Measurements from ENCODE around the gene CTXN3. TPM values are rescaled to one million over a fixed set of nuclear protein-coding genes. Genes with fewer than 3 reads are reported as not detected.

The CTXN3 gene
- total RNA-seq, 1 donor from 2014 or later = not detected

- H3K4me3 ChIP-seq = no peak overlapping the region
- H3K27me3 ChIP-seq = no peaks in the 10 kb centered on the region
- H3K9ac ChIP-seq = no peak overlapping the region
- H3K4me2 ChIP-seq = no peak overlapping the region
- Mint-ChIP-seq H3K36me3 (no peaks in the 10 kb centered on the region), H3K27ac (no peak overlapping the region), H3K4me1 (peaks cover 11% of the 10 kb centered on the region), H3K4me3 (no peak overlapping the region), H3K9me3 (no peaks in the 10 kb centered on the region), H3K27me3 (ENCODE audit: insufficient read depth, low read depth) (no peaks in the 10 kb centered on the region)
- no peak overlapping the region for H2AFZ ChIP-seq (replicated peaks)
- no peak for TF ChIP-seq CTCF (IDR thresholded peaks at IDR 0.05)
- no peak for TF ChIP-seq EZH2phosphoT487 (IDR thresholded peaks at IDR 0.05)
- TF ChIP-seq EZH2 (IDR thresholded peaks at IDR 0.05) = no peak
- H3K79me2 ChIP-seq (ENCODE audit: low read depth) = no peaks in the 10 kb centered on the region
- peaks cover 12% of the 10 kb centered on the region for H3K4me1 ChIP-seq
- peaks cover 14% of the 10 kb centered on the region for H3F3A ChIP-seq (ENCODE audit: low read depth)
- H4K20me1 ChIP-seq (ENCODE audit: low read depth) = no peaks in the 10 kb centered on the region
- no peak for DNase-seq (ENCODE audit: low spot score)
- no peaks in the 10 kb centered on the region for H3K36me3 ChIP-seq
- no peak overlapping the region for H3K27ac ChIP-seq
- no peaks in the 10 kb centered on the region for H3K9me3 ChIP-seq (ENCODE audit: low read depth)
Measured at GRCh38 chr5:127666043-127666716, 17.3 kb downstream of the CTXN3 start.

GRCh38 chr5:127667926-127668325 is 19.0 kb downstream of the CTXN3 start:
- no peak overlapping the region for H2AFZ ChIP-seq (replicated peaks)
- H3K36me3 Mint-ChIP-seq = no peaks in the 10 kb centered on the region
- H3K9me3 Mint-ChIP-seq = no peaks in the 10 kb centered on the region

GRCh38 chr5:127671218-127671617 is 22.3 kb downstream of the CTXN3 start:
- H3K36me3 ChIP-seq = no peaks in the 10 kb centered on the region
- Mint-ChIP-seq H3K27me3 (ENCODE audit: insufficient read depth, low read depth) (no peaks in the 10 kb centered on the region), H3K36me3 (no peaks in the 10 kb centered on the region), H3K4me3 (no peak overlapping the region), H3K9me3 (peaks cover 5% of the 10 kb centered on the region), H3K27ac (no peak overlapping the region), H3K4me1 (no peaks in the 10 kb centered on the region)
- no peak overlapping the region for H3K4me3 ChIP-seq
- no peaks in the 10 kb centered on the region for H4K20me1 ChIP-seq (ENCODE audit: low read depth)
- no peak overlapping the region for H3K4me2 ChIP-seq
- no peak overlapping the region for H3K27ac ChIP-seq
- no peaks in the 10 kb centered on the region for H3K79me2 ChIP-seq (ENCODE audit: low read depth)
- TF ChIP-seq EZH2 (IDR thresholded peaks at IDR 0.05) = no peak
- no peak for TF ChIP-seq EZH2phosphoT487 (IDR thresholded peaks at IDR 0.05)
- TF ChIP-seq CTCF (IDR thresholded peaks at IDR 0.05) = no peak
- no peaks in the 10 kb centered on the region for H3K9me3 ChIP-seq (ENCODE audit: low read depth)
- H3K9ac ChIP-seq = no peak overlapping the region
- no peaks in the 10 kb centered on the region for H3K4me1 ChIP-seq
- DNase-seq (ENCODE audit: low spot score) = no peak
- H3F3A ChIP-seq (ENCODE audit: low read depth) = no peaks in the 10 kb centered on the region
- no peaks in the 10 kb centered on the region for H3K27me3 ChIP-seq
- H2AFZ ChIP-seq (replicated peaks) = no peak overlapping the region

More at GRCh38 chr5:127667926-127668325, 19.0 kb downstream of the CTXN3 start:
- no peak overlapping the region for H3K9ac ChIP-seq
- H3K4me3 ChIP-seq = no peak overlapping the region
- peaks cover 8% of the 10 kb centered on the region for H3F3A ChIP-seq (ENCODE audit: low read depth)
- TF ChIP-seq CTCF (IDR thresholded peaks at IDR 0.05) = no peak
- no peak for TF ChIP-seq EZH2 (IDR thresholded peaks at IDR 0.05)
- no peak for TF ChIP-seq EZH2phosphoT487 (IDR thresholded peaks at IDR 0.05)
- H3K4me1 ChIP-seq = peaks cover 9% of the 10 kb centered on the region
- H3K27me3 Mint-ChIP-seq (ENCODE audit: insufficient read depth, low read depth) = no peaks in the 10 kb centered on the region
- H3K4me2 ChIP-seq = no peak overlapping the region
- H3K27ac Mint-ChIP-seq = no peak overlapping the region
- no peaks in the 10 kb centered on the region for H3K27me3 ChIP-seq
- peaks cover 7% of the 10 kb centered on the region for H3K4me1 Mint-ChIP-seq
- H3K4me3 Mint-ChIP-seq = no peak overlapping the region
- H4K20me1 ChIP-seq (ENCODE audit: low read depth) = no peaks in the 10 kb centered on the region
- no peaks in the 10 kb centered on the region for H3K9me3 ChIP-seq (ENCODE audit: low read depth)
- no peak for DNase-seq (ENCODE audit: low spot score)
- H3K79me2 ChIP-seq (ENCODE audit: low read depth) = no peaks in the 10 kb centered on the region
- no peak overlapping the region for H3K27ac ChIP-seq
- no peaks in the 10 kb centered on the region for H3K36me3 ChIP-seq

Data from neural progenitor cell (in vitro differentiated cells).